ENCODE measurements around the gene NAIF1. TPM values are rescaled to one million over a fixed set of nuclear protein-coding genes. Genes with fewer than 3 reads are reported as not detected.

NAIF1 gene
- polyA plus RNA-seq, 3 donors: 4.6 to 6.5 (median 5.6) TPM

DNA sequence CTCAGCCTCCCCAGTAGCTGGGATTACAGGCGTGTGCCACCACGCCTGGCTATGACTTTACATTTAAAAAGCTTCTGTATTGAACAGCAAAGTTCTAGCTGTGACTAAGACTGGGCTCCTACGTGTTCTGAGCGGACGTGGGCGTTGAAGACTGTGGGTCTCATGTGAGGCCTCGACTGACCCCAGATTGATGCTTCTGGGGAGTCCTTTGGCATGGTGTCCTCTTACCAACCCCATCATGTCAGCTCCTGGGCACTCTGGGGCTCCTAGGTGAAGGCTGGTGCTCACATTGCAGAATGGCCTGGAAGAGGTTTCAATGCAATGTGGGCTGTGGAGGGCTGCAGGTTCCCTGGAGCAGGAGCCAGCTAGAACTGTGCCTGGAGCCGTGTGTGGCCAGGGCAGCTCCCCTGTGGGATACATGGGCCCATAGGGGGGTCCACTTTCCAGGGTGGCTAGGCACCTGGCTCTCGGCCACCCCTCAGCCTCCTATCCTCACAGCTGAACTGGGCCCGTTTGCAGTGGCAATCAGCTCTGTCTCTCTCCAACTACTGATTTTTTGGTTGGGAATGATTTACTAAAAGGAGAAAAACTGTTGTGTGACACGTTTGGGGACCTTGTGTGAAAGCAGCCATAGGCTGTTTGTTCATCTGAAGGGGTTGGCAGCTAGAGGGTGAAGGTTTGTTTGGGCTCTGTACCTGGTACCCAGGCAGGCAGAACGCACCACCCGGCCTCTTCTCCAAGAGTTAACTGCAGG lies 30.6 kb upstream of the NAIF1 start:
- Histone ChIP-seq H3K27ac (ENCODE audit: low read depth in 1 of 2, low read length in 2 of 2) (peak overlapping the region; percentile 84 to 89), H3K9me3 (replicated peaks in 1 of 2; ENCODE audit: control insufficient read depth in 1 of 2, insufficient read depth in 1 of 2, low read length in 2 of 2) (no peaks in the 10 kb centered on the region), H3K4me3 (replicated peaks in 1 of 3; ENCODE audit: low read depth in 2 of 3, low read length in 3 of 3) (peak overlapping the region in 1 of 3 experiments; percentile 73), H3K79me2 (ENCODE audit: insufficient read depth, low read length) (peaks cover 70% of the 10 kb centered on the region), H3K4me2 (replicated peaks; ENCODE audit: extremely low read depth, low read length, poor library complexity, severe bottlenecking) (peak overlapping the region; percentile 85), H3K36me3 (replicated peaks in 1 of 2; ENCODE audit: control insufficient read depth in 1 of 2, insufficient read depth in 2 of 2, low read length in 2 of 2) (peaks cover 23 to 26% of the 10 kb centered on the region in 2 donors), H3K4me1 (ENCODE audit: control insufficient read depth in 1 of 2, insufficient read depth in 2 of 2, low read length in 2 of 2) (peaks cover 61 to 67% of the 10 kb centered on the region in 2 donors), H3K9ac (ENCODE audit: insufficient read depth, low read length, poor library complexity, severe bottlenecking) (peak overlapping the region; percentile 20), H4K20me1 (ENCODE audit: insufficient read depth, low read length) (peaks cover 65% of the 10 kb centered on the region), H3K27me3 (ENCODE audit: control insufficient read depth in 2 of 2, insufficient read depth in 2 of 2, low read length in 2 of 2) (no peaks in the 10 kb centered on the region), H2AFZ (ENCODE audit: insufficient read depth, low read depth, low read length, poor library complexity, severe bottlenecking) (no peak overlapping the region)
- Mint-ChIP-seq H3K9me3 (no peaks in the 10 kb centered on the region), H3K4me3 (peak overlapping the region in 1 of 2 donors; percentile 89), H3K27ac (peak overlapping the region; percentile 90 to 99 (median 97)), H3K36me3 (peaks cover 23 to 40% of the 10 kb centered on the region in 2 donors), H3K27me3 (ENCODE audit: low read depth in 3 of 3) (no peaks in the 10 kb centered on the region), H3K4me1 (peaks cover 60% of the 10 kb centered on the region)
- intact Hi-C loops (cut with micrococcal nuclease): loop anchor here in 1 of 2 donors (2.0 kb wide), 1 partner anchor 25 kb away; no protein-coding TSS in a partner anchor
- no peak for DNase-seq
- TF ChIP-seq, protein P1, sequence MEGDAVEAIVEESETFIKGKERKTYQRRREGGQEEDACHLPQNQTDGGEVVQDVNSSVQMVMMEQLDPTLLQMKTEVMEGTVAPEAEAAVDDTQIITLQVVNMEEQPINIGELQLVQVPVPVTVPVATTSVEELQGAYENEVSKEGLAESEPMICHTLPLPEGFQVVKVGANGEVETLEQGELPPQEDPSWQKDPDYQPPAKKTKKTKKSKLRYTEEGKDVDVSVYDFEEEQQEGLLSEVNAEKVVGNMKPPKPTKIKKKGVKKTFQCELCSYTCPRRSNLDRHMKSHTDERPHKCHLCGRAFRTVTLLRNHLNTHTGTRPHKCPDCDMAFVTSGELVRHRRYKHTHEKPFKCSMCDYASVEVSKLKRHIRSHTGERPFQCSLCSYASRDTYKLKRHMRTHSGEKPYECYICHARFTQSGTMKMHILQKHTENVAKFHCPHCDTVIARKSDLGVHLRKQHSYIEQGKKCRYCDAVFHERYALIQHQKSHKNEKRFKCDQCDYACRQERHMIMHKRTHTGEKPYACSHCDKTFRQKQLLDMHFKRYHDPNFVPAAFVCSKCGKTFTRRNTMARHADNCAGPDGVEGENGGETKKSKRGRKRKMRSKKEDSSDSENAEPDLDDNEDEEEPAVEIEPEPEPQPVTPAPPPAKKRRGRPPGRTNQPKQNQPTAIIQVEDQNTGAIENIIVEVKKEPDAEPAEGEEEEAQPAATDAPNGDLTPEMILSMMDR (IDR thresholded peaks at IDR 0.05): no peak
- 63% methylated on average over 8 of the region's 13 CpGs for WGBS (ENCODE audit: insufficient coverage)

DNA sequence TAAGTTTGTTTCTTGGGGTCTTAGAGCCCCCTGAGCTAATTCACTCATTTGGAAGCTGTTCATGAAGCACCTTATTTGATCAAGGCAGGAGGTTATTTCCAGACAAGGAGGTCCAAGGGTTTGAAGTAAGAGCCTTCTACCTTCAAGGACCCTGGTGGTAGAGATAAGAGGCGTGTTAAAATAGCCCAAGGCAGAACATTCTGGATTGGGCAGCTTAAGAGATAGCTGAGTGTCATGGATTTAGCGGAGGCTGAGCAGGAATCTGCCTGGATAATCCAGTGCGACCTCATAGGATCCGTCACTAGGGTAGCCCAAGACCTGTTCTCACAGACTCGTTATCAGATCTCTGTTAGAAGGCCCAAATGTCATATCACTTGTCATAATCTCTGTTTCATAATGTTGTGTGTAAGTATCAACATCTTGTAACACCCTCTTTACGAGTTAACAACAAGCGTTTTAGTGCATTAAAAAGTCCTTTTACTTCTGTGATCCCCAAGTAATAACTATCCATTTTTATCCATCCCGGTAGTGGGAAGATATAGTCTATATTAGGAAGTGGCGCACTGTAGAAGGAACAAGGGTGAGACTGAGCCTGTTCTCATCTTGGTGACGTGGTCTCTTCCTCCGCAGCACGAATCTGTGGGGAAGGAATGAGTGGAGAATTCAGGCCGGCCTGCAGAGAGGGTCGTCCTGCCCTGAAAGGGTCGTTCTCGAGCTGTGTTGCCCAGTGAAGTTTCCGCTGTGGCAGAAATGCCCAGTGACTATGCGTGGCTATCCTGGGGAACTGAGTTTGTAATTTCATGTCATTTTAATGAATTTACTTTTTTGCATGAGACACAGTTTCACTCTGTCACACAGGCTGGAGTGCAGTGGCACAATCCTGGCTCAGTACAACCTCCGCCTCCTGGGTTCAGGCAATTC lies 29.8 kb upstream of the NAIF1 start:
- Histone ChIP-seq H4K20me1 (ENCODE audit: insufficient read depth, low read length) (peaks cover 65% of the 10 kb centered on the region), H3K79me2 (ENCODE audit: insufficient read depth, low read length) (peaks cover 79% of the 10 kb centered on the region), H3K36me3 (replicated peaks in 1 of 2; ENCODE audit: control insufficient read depth in 1 of 2, insufficient read depth in 2 of 2, low read length in 2 of 2) (peaks cover 14 to 17% of the 10 kb centered on the region in 2 donors), H3K4me1 (ENCODE audit: control insufficient read depth in 1 of 2, insufficient read depth in 2 of 2, low read length in 2 of 2) (peaks cover 69 to 76% of the 10 kb centered on the region in 2 donors), H3K27ac (ENCODE audit: low read depth in 1 of 2, low read length in 2 of 2) (peak overlapping the region; percentile 12 to 89), H3K4me2 (replicated peaks; ENCODE audit: extremely low read depth, low read length, poor library complexity, severe bottlenecking) (no peak overlapping the region), H3K4me3 (replicated peaks in 1 of 3; ENCODE audit: low read depth in 2 of 3, low read length in 3 of 3) (no peak overlapping the region), H2AFZ (ENCODE audit: insufficient read depth, low read depth, low read length, poor library complexity, severe bottlenecking) (no peak overlapping the region), H3K27me3 (ENCODE audit: control insufficient read depth in 2 of 2, insufficient read depth in 2 of 2, low read length in 2 of 2) (no peaks in the 10 kb centered on the region), H3K9me3 (replicated peaks in 1 of 2; ENCODE audit: control insufficient read depth in 1 of 2, insufficient read depth in 1 of 2, low read length in 2 of 2) (no peaks in the 10 kb centered on the region), H3K9ac (ENCODE audit: insufficient read depth, low read length, poor library complexity, severe bottlenecking) (peak overlapping the region; percentile 20)
- Mint-ChIP-seq H3K36me3 (peaks cover 16 to 38% of the 10 kb centered on the region in 2 donors), H3K27me3 (ENCODE audit: low read depth in 3 of 3) (no peaks in the 10 kb centered on the region), H3K4me3 (no peak overlapping the region), H3K4me1 (peaks cover 68% of the 10 kb centered on the region), H3K9me3 (no peaks in the 10 kb centered on the region), H3K27ac (peak overlapping the region; percentile 90 to 99 (median 97))
- WGBS (ENCODE audit: insufficient coverage): 85% methylated on average over 12 of the region's 19 CpGs
- TF ChIP-seq, protein P1 (IDR thresholded peaks at IDR 0.05): no peak
- intact Hi-C loops (cut with micrococcal nuclease): no loop called here
- DNase-seq: no peak

Measured in CD14-positive monocyte (primary cell).